Forelimb muscle (tissue), 1 donor: ENCODE measurements around the gene NDUFAF2. TPM values are rescaled to one million over a fixed set of nuclear protein-coding genes. Genes with fewer than 3 reads are reported as not detected.

Experiments used
- DNase-seq: peaks from one replicate; pipeline ENCODE4 v3.0.0-alpha.2; 2013; ENCODE audit warnings: low read depth
- polyA plus RNA-seq: library from polyadenylated mRNA; unstranded; fragments of 120-200 nt; gene quantifications from one replicate; pipeline ENCODE4 v1.2.1, GENCODE V29; 2013; ENCODE audit not compliant: insufficient read length

Gene NDUFAF2
- polyA plus RNA-seq, 1 donor = 22.2 TPM

GRCh38 chr5:61119066-61119465 is 174.1 kb downstream of the NDUFAF2 start:
- no peak for DNase-seq

- no peak for DNase-seq
Measured at GRCh38 chr5:61120534-61120933, 175.5 kb downstream of the NDUFAF2 start.

DNA sequence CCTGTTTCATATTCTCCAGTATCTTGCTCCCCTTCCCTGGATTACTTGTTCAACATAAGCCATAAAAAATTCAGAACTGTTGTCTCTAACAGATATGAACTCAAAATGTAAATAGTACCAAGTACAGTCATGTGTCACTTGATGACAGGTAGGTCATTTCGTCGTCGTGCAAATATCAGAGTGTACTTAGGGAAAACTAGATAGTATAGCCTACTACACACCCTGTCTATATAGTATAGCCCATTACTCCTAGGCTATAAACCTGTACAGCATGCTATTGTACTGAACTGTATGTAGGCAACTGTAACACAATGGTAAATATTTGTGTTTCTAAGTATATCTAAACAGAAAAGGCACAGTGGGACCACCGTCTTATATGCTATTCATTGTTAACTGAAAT is 178.1 kb downstream of the NDUFAF2 start:
- no peak for DNase-seq

- DNase-seq = no peak
Measured at GRCh38 chr5:61130289-61130688, 185.3 kb downstream of the NDUFAF2 start.

GRCh38 chr5:61132559-61132958 is 187.6 kb downstream of the NDUFAF2 start:
- DNase-seq = no peak

DNA sequence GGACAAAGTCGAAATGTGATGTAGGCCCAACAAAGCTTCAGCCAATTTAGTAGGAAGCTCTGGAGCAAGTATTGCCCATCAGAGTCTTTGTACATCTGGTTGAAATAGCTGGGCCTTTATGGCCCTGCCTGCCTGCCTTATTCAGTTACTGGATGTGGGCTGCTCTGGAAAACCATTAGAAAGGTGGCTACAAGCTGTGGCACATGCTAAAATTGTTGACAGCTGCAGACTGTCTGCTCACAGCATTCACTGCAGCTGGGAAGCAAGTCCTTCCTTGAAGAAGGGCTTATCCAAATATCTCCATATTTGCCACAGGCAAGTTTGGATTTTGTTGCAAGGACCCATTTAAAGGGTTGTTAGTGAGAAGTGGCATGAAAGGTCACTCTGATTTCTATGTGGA is 192.8 kb downstream of the NDUFAF2 start:
- no peak for DNase-seq

DNA sequence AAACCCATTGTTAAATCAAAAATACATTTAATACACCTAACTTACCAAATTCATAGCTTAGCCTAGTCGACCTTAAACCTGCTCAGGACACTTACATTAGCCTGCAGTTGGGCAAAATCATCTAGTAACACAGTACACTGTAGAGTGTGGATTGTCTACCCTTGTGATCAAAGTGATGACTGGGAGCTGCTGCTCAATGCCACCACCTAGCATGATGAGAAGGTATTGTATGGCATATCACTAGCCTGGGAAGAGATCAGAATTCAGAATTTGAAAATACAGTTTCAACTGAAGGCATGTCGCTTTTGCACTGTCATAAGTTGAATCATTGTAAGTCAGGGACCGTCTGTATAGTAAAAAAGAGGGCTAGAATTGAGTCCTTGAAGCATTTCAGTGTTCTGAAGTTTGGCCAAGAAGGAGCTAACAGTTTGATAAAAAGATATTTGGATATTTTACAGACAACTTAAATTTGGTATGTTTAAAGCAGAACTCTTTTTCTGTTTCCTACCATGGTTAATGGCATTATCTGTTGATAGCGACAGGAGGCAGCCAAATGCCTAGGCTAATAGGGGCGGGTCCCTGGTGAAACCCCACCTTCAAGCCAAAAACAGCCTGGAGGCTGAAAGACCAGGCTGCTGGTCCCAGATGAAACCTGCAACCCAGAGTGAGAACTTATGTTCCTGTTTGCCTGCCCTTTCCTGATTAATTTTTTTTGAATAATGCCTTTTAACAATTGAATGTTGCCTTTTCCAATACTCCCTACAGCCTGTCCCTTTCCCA is 194.3 kb downstream of the NDUFAF2 start:
- DNase-seq = no peak

DNA sequence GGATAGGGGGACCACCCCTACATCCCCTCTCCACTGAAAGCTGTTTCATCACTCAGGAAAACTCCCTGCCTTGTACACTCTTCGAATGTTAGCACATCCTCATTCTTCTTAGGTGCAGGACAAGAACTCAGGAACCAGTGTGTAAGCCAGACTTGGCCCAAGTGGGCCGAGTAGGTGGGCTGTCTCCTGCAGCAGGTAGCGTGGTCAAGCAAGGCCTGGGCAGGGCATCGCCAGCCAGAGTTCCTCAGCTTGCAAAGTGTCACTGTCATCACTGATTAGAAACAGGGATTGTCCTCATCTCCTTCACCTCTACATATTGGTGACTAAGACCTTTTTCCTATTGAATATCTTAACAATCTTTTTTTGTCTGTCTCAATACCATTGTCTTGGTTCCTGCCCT is 194.9 kb downstream of the NDUFAF2 start:
- DNase-seq = no peak

- DNase-seq = no peak
Measured at GRCh38 chr5:61141801-61142200, 196.8 kb downstream of the NDUFAF2 start.

GRCh38 chr5:61142391-61142790 is 197.4 kb downstream of the NDUFAF2 start:
- no peak for DNase-seq

- no peak for DNase-seq
Measured at GRCh38 chr5:61142811-61143210, 197.8 kb downstream of the NDUFAF2 start.

GRCh38 chr5:61148515-61148914 is 203.5 kb downstream of the NDUFAF2 start:
- no peak for DNase-seq

DNA sequence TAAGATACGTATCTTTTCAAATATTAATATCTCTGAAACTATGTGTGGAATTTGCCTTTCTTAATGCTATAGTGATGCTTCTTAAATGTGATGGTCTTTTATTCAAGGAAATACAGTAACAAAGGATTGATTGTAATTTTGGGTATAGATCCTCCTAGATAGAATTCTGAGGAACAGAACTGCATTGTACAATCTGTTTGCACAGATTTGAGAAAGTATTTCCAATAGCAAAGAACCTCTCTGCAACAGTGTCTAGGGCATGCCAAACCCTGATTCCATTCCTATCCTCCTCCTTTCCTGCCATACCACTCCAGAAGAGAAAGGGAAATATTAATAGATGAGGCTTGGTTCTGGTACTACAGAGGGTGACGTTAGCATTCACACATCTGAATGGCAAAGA is 206.9 kb downstream of the NDUFAF2 start:
- no peak for DNase-seq

DNA sequence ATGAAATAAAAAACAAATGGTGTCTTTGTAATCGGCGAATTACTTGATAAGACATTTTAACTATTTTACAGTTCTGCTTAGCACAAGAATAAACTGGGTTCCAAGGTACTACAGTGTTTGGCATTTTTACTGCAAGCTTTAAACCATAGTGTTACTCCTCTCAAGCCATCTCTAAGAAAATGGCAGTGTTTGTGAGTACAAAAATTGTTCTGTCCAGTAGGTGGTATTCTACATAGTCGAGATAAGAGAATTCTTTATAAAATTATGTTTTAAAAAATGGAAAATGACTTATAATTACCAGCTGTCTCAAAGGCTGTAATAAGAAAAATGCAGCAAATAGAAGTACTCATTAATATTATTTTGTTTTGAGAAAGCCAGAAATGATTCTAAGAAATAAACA is 214.1 kb downstream of the NDUFAF2 start:
- DNase-seq = no peak

DNA sequence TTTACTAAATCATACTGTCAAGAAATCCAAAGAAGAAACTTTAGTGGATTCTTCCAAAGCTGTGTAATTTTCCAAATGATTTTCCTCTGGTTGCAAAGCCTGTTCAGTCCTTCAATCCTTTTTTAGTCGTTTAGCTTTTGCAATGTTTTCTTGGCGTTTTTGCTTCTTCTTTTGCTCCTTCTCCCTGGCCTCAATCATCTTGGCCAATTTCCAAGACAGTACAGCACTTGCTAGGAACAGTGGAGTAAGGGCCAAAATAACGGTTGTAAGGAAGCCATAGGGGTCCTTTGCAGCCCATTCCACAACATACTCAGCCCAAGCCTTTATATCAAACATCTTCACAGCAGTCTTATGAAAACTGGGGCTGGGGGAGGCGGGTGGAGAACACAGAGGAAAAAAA is 214.8 kb downstream of the NDUFAF2 start:
- no peak for DNase-seq

GRCh38 chr5:61160497-61160896 is 215.5 kb downstream of the NDUFAF2 start:
- DNase-seq = no peak

- peak; percentile 65 for DNase-seq
Measured at GRCh38 chr5:61162010-61162831, 217.2 kb downstream of the NDUFAF2 start, which contains the start of gene SMIM15. Gene SMIM15, minus strand, starts transcription at chr5:61162468. Its CDS starts 2,297 bp downstream, at chr5:61160171.

DNA sequence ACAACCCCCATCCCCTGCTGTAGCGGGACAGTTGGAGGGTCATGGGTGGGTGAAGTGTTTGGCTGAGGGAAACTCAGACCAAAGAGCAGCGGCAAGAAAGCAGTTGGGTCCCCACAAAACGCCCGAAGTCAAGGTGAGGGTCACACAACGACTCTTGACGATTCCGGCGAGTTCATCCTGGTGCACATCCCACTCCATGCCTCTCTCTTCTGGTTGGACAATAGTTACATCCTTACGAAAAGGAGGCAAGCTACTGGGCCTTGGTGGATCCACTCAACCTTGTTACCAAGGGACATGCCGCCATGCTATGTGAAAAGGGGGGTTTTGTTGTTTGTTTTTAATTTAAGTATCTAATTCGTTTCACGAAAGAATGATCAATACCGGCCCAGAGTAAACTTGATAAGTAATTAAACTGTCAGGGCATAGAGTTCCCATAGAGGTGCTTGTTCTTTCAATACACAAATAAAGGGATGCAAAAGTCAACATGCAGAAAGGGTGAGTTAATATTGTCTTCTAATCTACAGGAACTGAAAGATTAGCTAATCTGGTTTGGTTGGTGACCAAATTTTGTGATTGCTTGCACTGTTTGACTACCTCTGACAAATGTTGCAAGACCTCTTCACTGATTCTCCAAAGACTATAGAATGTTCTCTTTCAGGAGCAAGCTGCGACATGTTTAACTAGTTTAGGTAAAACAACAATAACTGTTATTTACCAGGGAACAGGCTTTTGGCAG is 218.0 kb downstream of the NDUFAF2 start:
- DNase-seq = no peak

DNA sequence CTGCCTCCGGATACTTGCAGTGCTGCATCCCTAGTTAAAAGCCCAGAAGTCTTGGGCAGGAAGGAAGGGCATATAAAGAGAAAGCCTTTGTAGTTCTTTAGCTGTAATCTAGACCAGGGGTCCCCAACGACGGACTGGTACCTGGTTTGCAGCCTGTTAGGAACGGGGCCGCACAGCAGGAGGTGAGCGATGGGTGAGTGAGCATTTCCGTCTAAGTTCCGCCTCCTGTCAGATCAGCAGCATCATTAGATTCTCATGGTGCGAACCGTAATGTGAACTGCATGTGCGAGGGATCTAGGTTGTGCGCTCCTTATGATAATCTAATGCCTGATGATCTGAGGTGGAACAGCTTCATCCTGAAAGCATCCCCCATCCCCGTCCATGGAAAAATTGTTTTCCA is 218.9 kb downstream of the NDUFAF2 start:
- DNase-seq = no peak

DNA sequence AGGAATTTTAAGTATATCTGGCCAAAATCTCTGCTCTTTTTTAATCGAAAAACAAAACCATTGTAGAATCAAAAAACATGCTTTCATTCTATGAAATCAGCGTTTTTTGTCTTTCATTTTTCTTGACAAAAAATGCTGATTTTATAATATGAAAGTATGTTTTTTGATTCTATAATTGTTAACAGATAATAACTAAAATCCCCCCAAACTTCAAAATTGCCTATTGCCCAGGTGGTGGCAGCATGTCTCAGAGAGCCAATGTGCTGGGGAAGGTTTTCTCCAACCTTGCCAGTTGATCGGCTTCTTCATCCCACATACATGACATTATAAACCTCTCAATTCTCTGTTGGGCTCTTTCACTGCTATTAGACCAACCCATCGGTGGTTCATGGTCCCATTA is 222.4 kb downstream of the NDUFAF2 start:
- no peak for DNase-seq

- no peak for DNase-seq
Measured at GRCh38 chr5:61168951-61169350, 223.9 kb downstream of the NDUFAF2 start.

GRCh38 chr5:61171479-61171878 is 226.5 kb downstream of the NDUFAF2 start:
- no peak for DNase-seq
